HG02870 (cell line): ENCODE data around the gene ADGRL3.

Source experiments
- ATAC-seq: cut with Tn5 transposase; IDR thresholded peaks from one replicate; pipeline ENCODE4 v1.9.1; 2021; ENCODE audit warnings: mild to moderate bottlenecking, moderate library complexity; ENCODE audit not compliant: unreplicated experiment

Gene ADGRL3

DNA sequence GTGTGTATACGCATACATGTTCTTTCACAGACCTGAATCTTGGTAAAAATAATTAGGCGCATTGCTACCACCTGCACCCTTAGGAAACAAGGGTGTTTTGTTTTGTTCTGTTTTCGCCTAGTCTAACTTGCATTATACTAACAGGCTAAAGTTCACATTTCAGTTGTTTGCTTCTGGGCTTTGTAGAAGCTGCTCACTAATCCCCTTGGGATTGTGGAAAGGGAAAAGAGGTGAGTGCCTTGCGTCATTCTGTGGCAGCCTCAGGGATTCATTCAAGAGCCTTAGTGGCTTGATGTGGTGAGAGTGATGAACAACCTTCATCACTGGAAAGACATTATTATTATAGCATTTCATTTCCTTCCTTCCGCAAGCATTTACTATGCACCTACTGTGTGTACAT, 331.1 kb downstream of the ADGRL3 start:
- ATAC-seq, result no peak

DNA sequence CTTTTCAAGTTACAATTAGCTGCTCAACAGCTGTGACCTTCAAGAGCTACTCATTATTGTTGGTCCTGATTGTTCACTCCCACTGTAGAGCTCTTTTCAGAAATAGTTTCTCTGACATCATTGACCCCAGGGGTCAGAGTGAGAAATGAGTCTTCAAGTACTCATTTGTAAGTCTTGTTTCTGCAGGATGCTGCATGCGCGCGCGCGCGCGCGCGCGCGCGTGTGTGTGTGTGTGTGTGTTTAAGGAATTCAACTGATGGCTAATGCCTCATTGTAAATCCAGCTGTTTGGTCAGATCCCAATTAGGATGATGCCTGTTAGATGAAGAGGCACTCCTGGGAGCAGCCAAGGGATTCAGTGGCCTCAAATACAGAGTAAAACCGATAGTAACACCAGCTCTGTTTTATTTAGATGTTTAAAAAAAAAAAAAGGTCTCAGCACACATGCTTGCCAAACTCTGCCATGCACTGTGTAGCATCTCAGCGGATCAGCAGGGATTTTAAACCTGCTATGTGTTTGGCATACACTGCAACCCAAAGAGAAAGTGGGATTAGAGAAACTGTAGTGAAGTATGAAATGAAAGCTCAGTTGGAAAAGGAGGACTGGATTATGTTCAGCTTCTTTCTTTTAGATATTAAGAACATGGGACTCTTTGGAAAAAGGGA, 332.3 kb downstream of the ADGRL3 start:
- ATAC-seq, result no peak

DNA sequence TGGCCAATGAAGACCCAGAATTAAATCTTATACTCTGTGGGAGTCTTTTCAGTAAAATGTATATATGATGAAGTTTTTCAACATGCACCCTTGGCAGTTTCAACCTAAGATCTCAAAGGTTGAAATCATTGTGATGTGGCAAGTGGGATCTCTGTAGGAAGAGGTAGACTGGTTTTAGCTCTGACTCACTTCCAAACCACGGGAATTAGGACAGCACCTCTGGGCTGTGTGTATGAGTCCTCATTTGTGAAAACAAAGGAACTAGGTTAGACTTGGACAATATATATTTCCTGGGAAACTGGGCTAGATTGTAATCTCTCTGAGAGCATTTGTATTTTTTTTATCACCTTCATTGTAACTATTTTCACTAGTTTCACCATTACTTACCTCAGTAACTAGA, 333.0 kb downstream of the ADGRL3 start:
- ATAC-seq, result no peak

DNA sequence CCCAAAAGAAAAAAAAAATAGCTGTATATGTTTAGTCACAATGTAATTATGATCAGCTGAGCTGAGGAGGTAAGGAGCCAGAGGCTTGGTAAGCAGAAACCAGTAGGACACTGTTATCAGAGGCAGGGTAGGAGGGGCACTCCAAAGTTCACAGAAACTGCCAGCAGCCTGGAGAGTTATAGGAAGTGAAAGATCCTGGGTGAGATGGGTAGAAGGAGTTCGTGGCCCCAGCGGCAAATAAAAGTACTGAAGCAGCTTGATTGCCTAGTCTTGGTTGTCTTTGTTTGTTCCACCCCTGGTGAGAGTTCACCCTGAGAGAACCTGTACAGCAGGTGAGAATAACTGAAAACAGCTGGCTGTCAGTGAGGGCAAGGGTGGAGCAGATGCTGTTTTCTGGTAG, 340.8 kb downstream of the ADGRL3 start:
- ATAC-seq, result no peak

DNA sequence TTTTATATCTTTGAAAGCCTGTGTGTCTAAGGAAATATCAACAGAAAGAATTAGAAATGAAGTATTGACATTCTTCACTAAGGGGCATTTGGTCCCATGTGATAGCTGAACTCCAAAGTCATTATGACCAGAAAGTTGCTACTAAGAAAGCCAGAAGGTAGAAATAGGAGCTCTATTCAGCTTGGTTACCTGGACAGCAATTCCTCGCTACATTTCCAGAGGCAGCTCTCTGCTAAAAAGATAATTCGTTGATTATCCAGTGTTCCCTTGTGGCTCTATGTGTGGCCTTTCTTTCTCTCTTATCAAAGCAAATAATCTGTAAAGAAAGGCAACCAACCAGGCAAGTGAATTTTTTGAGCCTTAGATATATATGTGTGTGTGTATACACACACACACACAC, 341.3 kb downstream of the ADGRL3 start:
- no peak for ATAC-seq

DNA sequence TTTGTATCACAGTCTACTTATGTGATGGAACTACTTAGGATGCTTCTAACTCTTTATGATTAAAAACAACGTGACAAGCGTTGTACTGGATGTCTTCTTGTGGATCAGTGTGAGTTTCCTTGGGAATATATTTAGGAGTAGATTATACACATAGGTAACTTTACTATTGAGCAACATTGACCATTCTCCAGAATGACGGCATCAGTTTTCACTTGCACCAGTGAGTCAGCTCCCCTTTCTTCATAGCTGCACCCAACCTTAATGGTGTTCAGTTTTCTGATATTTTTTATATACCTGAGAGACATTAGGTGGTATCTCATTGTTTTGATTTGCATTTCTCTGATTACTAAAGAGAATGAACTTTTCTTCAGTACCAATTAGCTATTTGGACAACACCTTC, 343.9 kb downstream of the ADGRL3 start:
- no peak for ATAC-seq

DNA sequence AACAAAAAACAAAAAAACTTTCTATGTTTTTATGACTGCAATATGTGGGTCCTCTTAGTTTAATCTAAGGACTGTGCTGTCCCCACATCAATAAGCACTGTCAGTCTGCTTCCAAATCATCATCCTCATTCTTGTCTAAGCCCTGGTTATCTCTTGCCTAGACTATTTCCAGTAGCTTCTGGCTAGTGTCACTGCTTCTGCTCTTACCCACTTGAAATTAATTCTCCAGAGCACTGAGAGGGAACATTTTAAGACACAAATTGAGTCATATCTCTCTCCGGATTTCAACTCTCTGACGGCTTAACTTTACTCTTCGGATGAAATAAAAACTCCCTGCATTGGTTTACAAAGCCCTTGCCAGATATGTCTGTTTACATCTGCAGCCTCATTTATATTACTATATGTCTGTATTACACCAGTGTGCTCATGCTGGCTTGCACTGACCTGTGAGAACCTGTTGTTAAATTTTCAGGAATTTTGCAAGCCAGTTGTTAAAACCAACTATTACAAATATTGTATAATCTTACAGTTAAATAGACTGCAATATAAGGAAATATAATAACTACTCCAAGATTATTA, 345.9 kb downstream of the ADGRL3 start:
- no peak for ATAC-seq

DNA sequence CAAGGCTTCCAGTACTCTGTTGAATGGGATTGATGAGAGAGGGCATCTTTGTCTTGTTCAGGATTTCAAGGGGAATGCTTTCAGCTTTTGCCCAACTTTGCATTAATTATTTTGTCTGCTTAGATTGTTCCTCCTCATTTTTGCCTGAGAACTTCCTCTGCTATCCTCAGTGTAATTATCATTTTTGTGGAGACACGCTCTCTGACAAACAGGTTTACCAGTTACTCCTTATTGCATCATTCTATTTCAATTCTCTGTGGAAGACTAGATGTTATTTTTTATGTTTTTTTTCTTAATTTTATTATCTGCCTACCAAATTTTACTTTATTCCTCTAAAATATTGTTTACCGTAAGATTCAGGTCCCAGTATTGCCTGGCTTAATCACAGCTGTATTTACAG, 349.2 kb downstream of the ADGRL3 start:
- no peak for ATAC-seq

DNA sequence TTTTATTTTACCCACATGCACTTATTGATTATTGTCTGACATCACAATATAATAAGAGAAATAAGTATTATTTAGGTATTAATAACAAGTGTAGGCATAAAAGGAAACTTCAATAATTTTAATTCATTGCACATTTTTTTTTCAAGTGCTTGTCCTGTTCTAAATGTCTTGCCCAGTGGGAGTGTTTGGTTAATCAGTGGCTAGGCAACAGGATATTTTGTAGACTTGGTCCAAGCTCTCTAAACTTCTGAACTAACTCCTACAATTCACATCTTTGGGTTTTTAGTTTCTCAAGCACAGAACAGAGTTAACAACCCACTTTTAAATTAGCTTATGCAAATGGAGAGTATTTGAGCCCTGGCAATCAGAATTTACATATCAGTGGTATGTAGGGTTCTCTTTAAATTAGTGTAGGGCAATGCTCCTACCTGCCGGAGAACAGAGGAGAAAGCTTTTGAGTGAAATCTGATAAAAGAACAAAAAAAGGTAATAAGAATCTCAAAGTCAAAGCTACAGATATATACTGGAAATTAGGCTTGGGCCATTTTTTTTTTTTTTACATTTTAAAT, 353.5 kb downstream of the ADGRL3 start:
- ATAC-seq, result no peak

DNA sequence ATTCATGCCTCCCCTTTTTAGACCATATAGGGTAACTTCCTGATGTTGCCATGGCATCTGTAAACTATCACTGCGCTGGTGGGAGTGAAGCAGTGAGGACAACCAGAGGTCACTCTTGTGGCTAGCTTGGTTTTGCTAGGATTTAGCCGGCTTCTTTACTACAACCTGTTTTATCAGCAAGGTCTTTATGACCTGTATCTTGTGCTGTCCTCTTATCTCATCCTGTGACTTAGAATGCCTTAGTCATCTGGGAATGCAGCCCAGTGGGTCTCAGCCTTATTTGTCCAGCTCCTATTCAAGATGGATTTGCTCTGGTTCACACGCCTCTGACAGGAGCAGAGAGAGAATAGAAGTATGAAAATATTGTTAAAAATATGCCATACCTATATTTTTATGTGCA, 355.7 kb downstream of the ADGRL3 start:
- no peak for ATAC-seq

DNA sequence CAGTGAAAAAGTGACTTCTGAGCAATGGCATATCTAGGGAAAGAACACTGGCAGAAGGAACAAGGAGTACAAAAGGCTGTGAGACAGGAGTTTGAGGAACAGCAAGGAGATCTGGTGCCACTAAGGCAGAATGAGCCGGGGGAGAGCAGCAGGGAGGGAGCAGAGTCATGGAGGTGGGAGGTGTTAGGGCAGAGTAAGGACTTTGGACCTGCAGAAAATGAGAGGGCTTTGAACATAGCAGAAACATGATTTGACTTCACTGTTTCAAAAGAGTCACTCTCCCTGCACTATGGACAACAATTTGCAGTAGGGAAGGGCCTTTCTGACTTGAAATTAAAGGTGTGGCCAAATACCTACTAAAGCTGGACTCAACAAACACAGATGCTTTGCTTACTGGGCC, 356.2 kb downstream of the ADGRL3 start:
- no peak for ATAC-seq

DNA sequence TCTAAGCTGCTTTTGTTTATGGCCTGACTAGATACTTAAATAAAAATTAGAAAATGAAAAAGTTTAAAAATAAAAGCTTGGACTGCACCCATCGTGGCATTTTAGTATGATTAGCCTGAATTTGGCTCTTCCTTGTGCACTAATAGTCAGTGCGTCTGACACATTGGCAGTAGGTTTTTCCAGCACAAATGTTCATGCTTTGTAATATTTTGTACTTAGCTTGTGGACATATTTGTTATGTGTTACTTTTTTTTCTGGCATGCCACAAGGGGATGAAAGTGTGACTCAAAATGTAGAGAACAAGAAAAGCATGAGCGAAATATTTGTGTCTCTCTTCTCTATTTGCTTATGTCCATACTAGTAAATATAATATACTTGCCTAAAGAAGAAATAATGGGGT, 359.3 kb downstream of the ADGRL3 start:
- no peak for ATAC-seq

DNA sequence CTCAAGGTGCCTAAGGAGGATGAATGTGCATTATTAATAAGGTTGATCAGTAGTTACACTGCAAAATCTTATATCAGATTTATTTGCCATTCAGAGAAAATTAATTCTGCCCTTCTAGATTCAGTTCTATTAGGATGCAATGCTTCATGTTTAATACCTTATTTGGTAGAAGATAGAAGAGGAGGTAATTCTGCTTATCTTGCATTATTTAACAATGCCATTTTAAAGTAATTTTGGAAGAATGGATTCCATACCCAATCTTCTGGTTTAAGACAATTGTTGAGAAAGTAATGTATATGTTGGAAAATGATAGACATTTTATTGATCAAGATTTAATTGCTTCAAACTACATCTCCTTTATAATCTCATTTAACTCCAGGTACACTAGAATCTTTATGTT, 360.9 kb downstream of the ADGRL3 start:
- no peak for ATAC-seq

DNA sequence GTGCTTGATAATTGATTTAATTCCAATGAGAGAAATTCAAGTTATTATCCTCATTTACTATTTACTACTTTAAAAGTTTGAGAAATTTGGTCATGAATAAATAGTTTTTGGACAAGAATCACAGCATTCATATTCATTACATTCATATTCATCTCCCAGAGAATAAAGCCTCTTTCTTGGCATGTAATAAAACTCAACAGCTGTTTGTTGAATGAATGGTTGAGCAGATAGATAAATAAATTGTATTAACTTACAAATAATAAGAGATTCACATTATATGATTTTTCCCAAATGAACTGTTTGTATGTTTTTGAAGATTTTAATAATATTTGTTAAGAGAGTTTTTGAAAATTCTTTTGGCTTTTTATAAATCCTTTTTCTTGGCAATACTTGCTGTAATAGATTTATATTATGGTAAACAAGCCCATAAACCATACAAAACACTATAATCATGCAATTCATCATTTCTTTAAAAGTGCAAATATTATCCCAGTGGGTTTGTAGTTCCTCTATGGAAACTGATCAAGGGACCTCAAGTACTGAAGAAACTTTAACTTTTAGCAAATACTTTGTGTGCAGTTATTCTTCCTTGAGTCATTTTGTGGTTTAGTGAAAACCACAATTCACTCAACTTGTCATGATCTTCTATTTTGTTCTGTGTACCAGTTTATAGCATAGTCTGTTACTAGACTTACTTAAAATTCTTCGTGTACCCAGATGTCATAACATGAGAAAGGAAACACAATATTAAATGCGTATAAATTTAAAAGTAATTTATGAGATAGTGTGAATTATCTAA, 371.8 kb downstream of the ADGRL3 start:
- no peak for ATAC-seq

DNA sequence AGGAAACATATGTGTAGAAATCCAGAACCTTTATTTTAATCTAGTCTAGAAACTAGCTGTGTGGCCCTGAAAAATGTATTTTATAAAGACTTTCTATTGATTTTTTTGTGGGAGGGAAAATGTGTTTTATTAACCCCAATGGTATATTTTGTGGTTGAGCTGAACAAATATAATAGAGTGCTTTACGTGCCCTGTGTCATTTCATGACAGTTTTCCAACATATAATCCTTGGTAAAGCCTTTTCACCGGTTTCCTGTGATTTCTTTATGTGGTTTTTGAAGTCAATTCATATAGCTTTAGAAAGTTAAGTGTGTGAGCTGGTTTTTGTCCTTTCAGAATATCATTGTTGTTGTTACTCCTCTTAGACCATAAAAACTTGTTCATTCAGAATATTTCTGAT, 375.7 kb downstream of the ADGRL3 start:
- ATAC-seq, result no peak

DNA sequence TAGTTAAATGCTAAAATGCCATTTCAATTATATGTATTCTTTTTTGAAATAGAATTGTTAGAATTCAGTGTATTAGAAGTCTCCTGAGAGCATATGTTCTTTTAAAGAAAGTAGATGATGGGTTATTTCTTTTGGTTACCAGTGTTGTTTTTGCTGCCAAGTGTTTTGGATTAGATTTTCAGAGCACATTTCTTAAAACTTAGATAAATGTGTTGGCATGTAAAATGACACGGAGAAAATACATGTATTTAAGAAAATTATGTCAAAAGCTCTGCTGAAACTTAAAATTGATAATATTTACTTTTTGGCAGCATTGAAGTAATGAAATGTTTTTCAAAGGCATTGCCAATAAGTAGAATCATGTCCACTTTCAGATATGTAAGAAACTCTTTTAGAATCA, 379.7 kb downstream of the ADGRL3 start:
- no peak for ATAC-seq

DNA sequence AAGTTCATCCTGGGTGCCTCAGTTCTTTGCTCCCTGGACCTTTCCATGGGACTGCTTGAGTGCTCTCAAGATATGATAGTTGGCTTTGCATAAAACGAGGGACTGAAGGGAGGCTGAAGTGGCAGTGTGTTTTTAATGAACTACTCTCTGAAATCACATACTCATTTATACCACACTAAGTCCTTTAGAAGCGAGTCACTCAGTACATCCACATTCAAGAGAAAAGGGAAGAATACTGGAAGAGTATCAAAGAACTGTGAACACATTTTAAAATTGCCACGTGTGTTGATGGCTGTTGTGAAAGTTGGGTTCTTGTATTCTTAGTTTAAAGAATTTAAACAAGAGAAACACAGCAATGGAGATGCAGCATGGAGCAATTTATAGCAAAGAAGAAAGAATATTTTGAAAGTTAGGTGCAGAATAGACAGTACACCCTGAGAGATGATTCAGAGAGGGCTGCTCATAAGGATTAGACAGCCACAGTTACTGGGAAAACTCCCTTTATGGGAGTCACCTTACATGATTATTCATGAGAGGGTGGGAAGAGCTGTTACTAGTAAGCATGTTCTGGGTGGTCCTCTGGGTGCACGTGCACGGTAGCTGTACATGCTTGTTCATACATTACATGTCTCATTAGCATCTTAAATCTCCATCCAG, 380.7 kb downstream of the ADGRL3 start:
- no peak for ATAC-seq

DNA sequence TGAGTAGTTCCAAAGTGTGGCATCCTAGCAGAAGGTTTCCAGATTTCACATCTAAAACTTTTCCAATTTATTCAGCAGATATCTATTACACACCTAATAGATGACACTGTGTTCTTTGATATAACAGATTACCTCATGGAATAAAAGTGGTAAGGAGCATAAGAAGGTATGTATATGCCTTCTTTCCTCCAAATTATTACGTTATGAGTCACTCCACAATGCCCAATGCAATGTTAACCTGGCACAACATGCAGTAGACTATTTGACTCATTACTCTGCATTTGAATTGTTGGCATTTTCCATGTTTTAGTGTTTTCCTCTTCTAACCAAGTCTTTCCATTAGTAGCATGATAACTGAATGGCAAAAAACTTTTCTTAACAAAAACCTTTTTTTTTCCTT, 383.6 kb downstream of the ADGRL3 start:
- ATAC-seq, result no peak

DNA sequence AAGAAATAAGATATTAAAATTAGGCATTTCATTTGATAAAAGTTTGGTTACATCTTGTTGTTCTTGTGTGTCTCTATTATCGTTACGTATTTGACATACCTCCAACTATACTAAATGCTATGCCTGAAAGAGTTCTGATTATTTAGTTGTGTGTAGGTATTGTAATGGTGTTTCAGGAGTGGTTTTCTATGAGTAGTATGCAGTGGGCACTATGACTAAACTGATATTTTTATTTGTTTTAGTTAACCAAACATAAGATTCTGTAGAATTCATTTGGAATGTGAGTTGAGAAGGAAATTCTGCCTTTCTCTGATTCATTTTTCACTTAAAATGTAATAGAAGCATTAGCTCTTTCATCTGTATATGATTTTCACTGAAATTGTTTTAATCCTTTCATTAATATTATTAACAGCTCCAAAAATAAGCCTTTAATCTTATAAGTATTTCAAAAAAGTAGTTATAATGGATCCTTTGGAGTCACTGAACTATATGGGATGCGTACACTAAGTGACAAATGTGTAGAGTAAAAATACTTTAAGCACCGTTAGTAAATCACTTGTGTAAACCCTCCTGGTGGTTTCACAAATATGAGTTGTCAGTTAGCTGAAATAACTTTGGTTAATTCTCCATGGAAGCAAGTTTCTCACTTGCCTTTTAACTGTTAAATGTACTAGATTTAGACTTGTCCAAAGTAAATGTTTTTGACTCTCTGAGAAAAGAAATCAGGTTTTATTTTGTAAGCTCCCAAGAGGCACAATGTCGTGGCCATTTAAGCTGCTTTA, 388.7 kb downstream of the ADGRL3 start:
- ATAC-seq, result no peak

DNA sequence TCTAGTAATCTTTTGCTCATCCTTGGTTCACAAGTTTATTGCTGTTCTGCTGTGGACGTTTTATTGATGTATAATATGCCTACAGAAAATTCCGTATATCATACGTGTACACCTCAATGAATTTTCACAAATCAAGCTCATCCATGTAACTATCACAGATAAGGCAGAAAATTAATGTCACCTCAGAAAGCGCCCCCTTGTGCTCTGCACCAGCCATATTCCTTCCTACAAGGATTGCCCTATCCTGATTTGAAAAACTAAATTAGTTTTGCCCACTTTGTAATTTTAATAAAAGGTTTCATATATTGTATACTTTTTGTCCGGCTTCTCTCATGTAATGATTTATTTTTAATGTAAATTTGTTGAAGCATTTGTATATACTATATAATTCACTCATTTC, 390.8 kb downstream of the ADGRL3 start:
- no peak for ATAC-seq
